SK-MEL-5 (cell line): ENCODE measurements around the gene SLC35F1. TPM values are rescaled to one million over a fixed set of nuclear protein-coding genes. Genes with fewer than 3 reads are reported as not detected.

Experiments
- DNase-seq: peaks from one replicate; pipeline ENCODE4 v3.0.0-alpha.2; 2016; ENCODE audit warnings: low read depth, low spot score
- in situ Hi-C: cut with HindIII; loops from 2 replicates; pipeline ENCODE4 v1.10.0; 2016; ENCODE audit warnings: low sequenced_read_pairs, high pct_unique_total_duplicates, low pct_unique_long_range_greater_than_20kb
- total RNA-seq: library from RNA; depleted of rRNA; stranded (reverse); fragments of >200 nt; shearing (Covaris generic); gene quantifications from 2 replicates; pipeline ENCODE4 v1.2.3, GENCODE V29; 2014

Gene SLC35F1
- total RNA-seq, 1 experiment from 2014 or later, result 2.5 TPM

GRCh38 chr6:118080547-118080946 lies 173.5 kb downstream of the SLC35F1 start:
- DNase-seq, result peak; percentile 59
- in situ Hi-C loops, result no loop called here

- in situ Hi-C loops, result no loop called here
- no peak for DNase-seq
Measured at GRCh38 chr6:118083711-118084110, 176.6 kb downstream of the SLC35F1 start.

DNA sequence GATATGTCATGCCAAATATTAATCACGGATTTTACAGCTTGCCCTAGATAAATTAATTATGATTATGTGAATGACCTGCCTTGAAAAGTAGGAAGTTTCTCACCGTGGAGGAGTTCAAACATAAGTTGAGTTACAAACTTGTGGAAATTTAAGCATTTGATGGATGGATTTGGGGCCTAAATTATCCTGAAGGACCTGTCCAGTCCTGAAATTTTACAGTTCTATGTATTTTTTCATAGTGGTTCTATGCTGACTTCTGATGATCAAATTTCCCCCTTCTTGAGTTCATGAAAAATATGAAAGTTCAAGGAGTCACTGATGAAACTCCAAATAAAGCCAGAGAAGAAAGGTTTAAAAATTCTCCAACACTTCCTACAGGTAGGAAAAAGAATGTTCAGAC lies 178.6 kb downstream of the SLC35F1 start:
- in situ Hi-C loops, result no loop called here

DNA sequence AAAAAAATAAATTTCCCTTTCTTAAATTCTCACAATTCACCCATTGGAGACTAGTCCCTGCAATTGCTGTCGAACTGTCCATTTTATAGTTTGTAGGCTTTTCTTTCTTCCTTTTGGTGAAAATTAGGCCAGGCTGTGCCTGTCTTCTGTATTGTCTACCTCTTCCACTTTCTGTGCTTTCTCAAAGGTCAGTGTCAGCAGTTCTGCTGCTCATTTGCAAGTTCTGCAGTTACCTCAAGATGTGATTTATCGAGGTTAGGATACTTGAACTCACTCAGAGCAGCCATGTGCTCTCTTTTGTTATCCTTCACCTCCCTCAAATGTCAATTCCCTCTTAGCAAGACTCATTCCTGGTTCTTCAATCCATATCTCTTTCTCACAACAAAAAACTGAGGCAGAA lies 179.1 kb downstream of the SLC35F1 start:
- in situ Hi-C loops, result no loop called here

More for the DNA sequence above, 178.6 kb downstream of the SLC35F1 start:
- DNase-seq, result no peak

GRCh38 chr6:118092086-118092485 lies 185.0 kb downstream of the SLC35F1 start:
- in situ Hi-C loops, result no loop called here

More for the DNA sequence above, 179.1 kb downstream of the SLC35F1 start:
- no peak for DNase-seq

DNA sequence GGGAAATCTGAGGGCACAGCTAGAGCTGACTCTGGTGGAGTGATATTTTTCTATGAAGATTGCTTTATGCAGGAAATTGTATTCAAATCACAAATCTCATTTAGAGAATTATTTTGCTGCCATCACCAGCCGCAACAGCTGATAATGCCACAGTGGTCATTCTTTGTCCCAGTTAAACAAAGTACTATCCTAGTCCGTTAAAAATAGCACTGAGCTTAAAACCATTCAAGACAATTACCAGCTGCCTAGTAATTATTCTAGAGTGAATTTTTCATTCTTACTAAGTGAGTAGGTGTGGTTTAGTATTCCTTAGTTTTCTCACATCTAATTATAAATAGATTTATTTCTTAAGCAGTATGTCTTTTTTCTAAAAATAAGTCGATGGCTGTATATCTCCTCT lies 190.5 kb downstream of the SLC35F1 start:
- DNase-seq, result no peak
- in situ Hi-C loops, result no loop called here

More at GRCh38 chr6:118092086-118092485, 185.0 kb downstream of the SLC35F1 start:
- no peak for DNase-seq

GRCh38 chr6:118100717-118101116 lies 193.7 kb downstream of the SLC35F1 start:
- no peak for DNase-seq

DNA sequence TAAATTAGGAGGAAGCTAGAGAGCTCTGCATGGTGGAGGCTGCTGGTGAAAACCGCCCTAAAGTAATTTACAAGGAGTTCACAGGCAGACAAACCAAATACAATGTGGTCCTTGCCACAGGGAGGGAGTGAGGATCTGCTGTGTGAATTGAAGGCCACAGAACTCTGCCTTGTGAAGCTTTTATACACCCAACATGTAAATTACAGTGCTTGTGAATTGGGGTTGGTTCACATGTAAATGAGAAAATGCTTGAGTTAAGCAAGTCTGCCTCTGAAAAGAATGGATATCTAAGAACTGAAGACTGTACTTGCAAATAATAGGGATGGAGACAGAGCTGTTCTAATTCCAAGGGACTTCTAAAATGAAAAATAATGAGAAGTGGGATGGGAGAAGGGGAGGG lies 194.2 kb downstream of the SLC35F1 start:
- DNase-seq, result no peak
- in situ Hi-C loops, result no loop called here

More at GRCh38 chr6:118100717-118101116, 193.7 kb downstream of the SLC35F1 start:
- in situ Hi-C loops, result no loop called here

DNA sequence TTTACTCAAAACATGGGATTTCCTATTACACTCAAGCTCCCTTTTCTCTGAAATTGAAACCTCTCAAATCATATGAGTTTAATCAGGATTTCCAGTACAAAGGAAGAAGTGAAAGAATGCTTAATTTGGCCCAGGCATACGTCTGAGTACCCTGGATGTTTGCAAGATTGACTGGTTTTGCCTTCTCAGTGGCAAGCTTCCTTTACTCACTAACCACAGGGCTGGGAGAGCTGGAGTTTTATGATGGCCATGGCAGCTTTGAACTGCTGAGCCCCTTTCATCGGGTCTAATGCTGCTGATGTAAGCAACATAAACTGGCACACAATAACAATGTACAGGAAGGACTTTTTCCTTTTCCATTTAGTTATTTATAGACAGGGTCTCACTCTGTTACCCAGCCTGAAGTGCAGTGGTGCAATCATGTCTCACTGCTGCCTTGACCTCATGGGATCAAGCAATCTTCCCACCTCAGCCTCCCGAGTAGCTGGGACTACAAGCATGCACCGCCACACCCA lies 194.8 kb downstream of the SLC35F1 start:
- no peak for DNase-seq
- in situ Hi-C loops, result no loop called here

- in situ Hi-C loops, result no loop called here
Measured at GRCh38 chr6:118102401-118102800, 195.3 kb downstream of the SLC35F1 start.

DNA sequence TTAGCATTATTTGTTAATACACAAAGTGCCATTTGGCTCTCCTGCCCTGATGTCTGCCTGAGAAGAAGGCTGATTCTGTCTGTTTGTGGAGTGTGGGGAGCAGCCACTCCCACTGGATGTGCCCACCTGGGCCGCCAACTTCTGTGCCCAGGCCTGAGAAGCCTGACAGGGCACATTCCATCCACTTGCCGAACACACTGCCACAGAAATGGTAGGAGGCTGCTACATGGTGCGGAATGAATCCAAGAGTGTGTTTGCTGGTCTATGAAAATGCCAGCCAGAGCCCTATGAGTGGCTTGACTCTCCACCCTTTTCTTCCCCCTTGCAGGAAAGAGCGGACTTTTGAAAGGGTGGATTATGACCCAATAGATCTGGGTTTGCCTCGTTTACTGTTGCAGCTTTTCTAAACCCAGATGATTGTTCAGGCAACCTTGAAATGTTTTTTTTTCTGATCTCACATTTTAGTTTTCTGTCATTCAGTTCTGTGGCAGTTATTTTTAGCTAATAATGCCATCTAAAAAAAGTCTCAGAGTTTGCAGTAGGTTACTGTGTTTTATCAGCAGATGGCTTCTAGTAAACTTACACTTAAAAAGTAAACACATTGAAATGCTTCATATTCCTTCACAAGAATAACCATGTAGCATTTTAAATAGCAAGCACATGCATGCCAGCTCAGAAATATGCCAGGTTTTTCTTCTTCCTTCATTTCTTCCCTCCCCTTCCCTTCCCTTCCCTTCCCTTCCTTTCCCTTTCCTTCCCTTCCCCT lies 196.5 kb downstream of the SLC35F1 start:
- no peak for DNase-seq
- in situ Hi-C loops, result no loop called here

More at GRCh38 chr6:118102401-118102800, 195.3 kb downstream of the SLC35F1 start:
- DNase-seq, result no peak

- in situ Hi-C loops, result no loop called here
- DNase-seq, result no peak
Measured at GRCh38 chr6:118122161-118122725, 215.2 kb downstream of the SLC35F1 start.

DNA sequence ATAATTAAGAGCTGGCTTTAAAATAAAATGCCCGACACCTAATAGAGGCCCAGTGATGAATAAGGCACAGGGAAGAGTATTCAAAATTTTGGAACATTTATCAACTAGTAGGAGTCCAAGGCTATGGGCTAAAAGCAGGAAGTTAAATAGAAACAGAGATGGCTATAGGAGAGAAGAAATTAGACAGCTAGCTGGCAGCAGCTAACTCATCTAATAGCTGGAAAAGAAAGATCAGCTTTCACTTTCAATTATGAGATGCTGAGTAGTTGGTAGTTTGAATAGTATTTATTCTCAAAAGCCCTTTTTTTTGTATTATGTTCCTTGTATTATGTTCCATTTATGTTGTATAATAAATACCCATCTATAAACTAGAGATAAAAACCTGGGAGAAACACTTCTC lies 215.7 kb downstream of the SLC35F1 start:
- in situ Hi-C loops, result no loop called here

GRCh38 chr6:118123503-118124037 lies 216.5 kb downstream of the SLC35F1 start:
- in situ Hi-C loops, result no loop called here
- no peak for DNase-seq

More for the DNA sequence above, 215.7 kb downstream of the SLC35F1 start:
- DNase-seq, result no peak

- no peak for DNase-seq
Measured at GRCh38 chr6:118124851-118125250, 217.8 kb downstream of the SLC35F1 start.

GRCh38 chr6:118128755-118129154 lies 221.7 kb downstream of the SLC35F1 start:
- in situ Hi-C loops, result no loop called here
- no peak for DNase-seq

More at GRCh38 chr6:118124851-118125250, 217.8 kb downstream of the SLC35F1 start:
- in situ Hi-C loops, result no loop called here

- no peak for DNase-seq
- in situ Hi-C loops, result no loop called here
Measured at GRCh38 chr6:118134206-118134605, 227.1 kb downstream of the SLC35F1 start.

GRCh38 chr6:118134736-118135135 lies 227.7 kb downstream of the SLC35F1 start:
- DNase-seq, result no peak
- in situ Hi-C loops, result no loop called here
